ENCODE measurements around the gene KDM7A. TPM values are rescaled to one million over a fixed set of nuclear protein-coding genes. Genes with fewer than 3 reads are reported as not detected.

KDM7A gene
- total RNA-seq, 1 donor from 2014 or later = 25.4 TPM

GRCh38 chr7:140141256-140141655, 35.5 kb downstream of the KDM7A start:
- H3K4me3 Mint-ChIP-seq (ENCODE audit: unreplicated experiment) = no peak overlapping the region
- peaks cover 6% of the 10 kb centered on the region for H3K36me3 Mint-ChIP-seq (ENCODE audit: unreplicated experiment)
- no peaks in the 10 kb centered on the region for H3K4me1 Mint-ChIP-seq (ENCODE audit: low read depth, unreplicated experiment)
- no peak for TF ChIP-seq CTCF (IDR thresholded peaks at IDR 0.05; ENCODE audit: partially characterized antibody, unreplicated experiment)
- no peak overlapping the region for H3K27ac Mint-ChIP-seq (ENCODE audit: unreplicated experiment)
- no peaks in the 10 kb centered on the region for H3K9me3 Mint-ChIP-seq (ENCODE audit: unreplicated experiment)
- DNase-seq = no peak
- H3K27me3 Mint-ChIP-seq (ENCODE audit: unreplicated experiment) = no peaks in the 10 kb centered on the region

GRCh38 chr7:140137078-140137477, 39.7 kb downstream of the KDM7A start:
- no peak for TF ChIP-seq CTCF (IDR thresholded peaks at IDR 0.05; ENCODE audit: partially characterized antibody, unreplicated experiment)
- DNase-seq = no peak
- H3K4me3 Mint-ChIP-seq (ENCODE audit: unreplicated experiment) = no peak overlapping the region
- H3K27me3 Mint-ChIP-seq (ENCODE audit: unreplicated experiment) = no peaks in the 10 kb centered on the region
- H3K4me1 Mint-ChIP-seq (ENCODE audit: low read depth, unreplicated experiment) = no peaks in the 10 kb centered on the region
- no peak overlapping the region for H3K27ac Mint-ChIP-seq (ENCODE audit: unreplicated experiment)
- no peaks in the 10 kb centered on the region for H3K36me3 Mint-ChIP-seq (ENCODE audit: unreplicated experiment)
- no peaks in the 10 kb centered on the region for H3K9me3 Mint-ChIP-seq (ENCODE audit: unreplicated experiment)

- Mint-ChIP-seq H3K4me1 (ENCODE audit: low read depth, unreplicated experiment) (no peaks in the 10 kb centered on the region), H3K27ac (ENCODE audit: unreplicated experiment) (no peak overlapping the region), H3K4me3 (ENCODE audit: unreplicated experiment) (no peak overlapping the region), H3K36me3 (ENCODE audit: unreplicated experiment) (peaks cover 7% of the 10 kb centered on the region), H3K9me3 (ENCODE audit: unreplicated experiment) (no peaks in the 10 kb centered on the region), H3K27me3 (ENCODE audit: unreplicated experiment) (no peaks in the 10 kb centered on the region)
- no peak for TF ChIP-seq CTCF (IDR thresholded peaks at IDR 0.05; ENCODE audit: partially characterized antibody, unreplicated experiment)
- DNase-seq = no peak
Observed at GRCh38 chr7:140136073-140136472, 40.7 kb downstream of the KDM7A start.

GRCh38 chr7:140134039-140134438, 42.7 kb downstream of the KDM7A start:
- Mint-ChIP-seq H3K4me3 (ENCODE audit: unreplicated experiment) (no peak overlapping the region), H3K9me3 (ENCODE audit: unreplicated experiment) (no peaks in the 10 kb centered on the region), H3K4me1 (ENCODE audit: low read depth, unreplicated experiment) (no peaks in the 10 kb centered on the region), H3K27ac (ENCODE audit: unreplicated experiment) (no peak overlapping the region), H3K27me3 (ENCODE audit: unreplicated experiment) (no peaks in the 10 kb centered on the region), H3K36me3 (ENCODE audit: unreplicated experiment) (peaks cover 8% of the 10 kb centered on the region)
- TF ChIP-seq CTCF (IDR thresholded peaks at IDR 0.05; ENCODE audit: partially characterized antibody, unreplicated experiment) = no peak
- DNase-seq = no peak

GRCh38 chr7:140127360-140128127, 49.2 kb downstream of the KDM7A start:
- TF ChIP-seq CTCF (IDR thresholded peaks at IDR 0.05; ENCODE audit: partially characterized antibody, unreplicated experiment) = no peak
- peaks cover 8% of the 10 kb centered on the region for H3K36me3 Mint-ChIP-seq (ENCODE audit: unreplicated experiment)
- no peak overlapping the region for H3K27ac Mint-ChIP-seq (ENCODE audit: unreplicated experiment)
- H3K4me3 Mint-ChIP-seq (ENCODE audit: unreplicated experiment) = no peak overlapping the region
- H3K9me3 Mint-ChIP-seq (ENCODE audit: unreplicated experiment) = no peaks in the 10 kb centered on the region
- peaks cover 1% of the 10 kb centered on the region for H3K27me3 Mint-ChIP-seq (ENCODE audit: unreplicated experiment)
- no peak for DNase-seq
- H3K4me1 Mint-ChIP-seq (ENCODE audit: low read depth, unreplicated experiment) = no peaks in the 10 kb centered on the region
